ENCODE data around the gene CNPY2. TPM values are rescaled to one million over a fixed set of nuclear protein-coding genes. Genes with fewer than 3 reads are reported as not detected.
"Not testable (repeated sequence)": the region's sequence is repeated elsewhere in the genome, so short reads cannot be mapped to it uniquely, and the experiment has no call there.

The CNPY2 gene
- polyA plus RNA-seq, 6 donors from 2014 or later = 134 to 210 (median 152) TPM

- H3K4me3 Mint-ChIP-seq = no peak overlapping the region
- no peaks in the 10 kb centered on the region for H3K27me3 Mint-ChIP-seq
- ATAC-seq (ENCODE audit: low read depth in 2 of 2) (no peak), DNase-seq (no peak)
- H3K9me3 Mint-ChIP-seq = peaks cover 0 to 4% (median 0%) of the 10 kb centered on the region in 7 donors
- peak overlapping the region in 4 of 6 donors; percentile 23 to 81 (median 58) for H3K27ac Mint-ChIP-seq
- peaks cover 24 to 34% (median 27%) of the 10 kb centered on the region in 3 donors for H3K4me1 Mint-ChIP-seq
- H3K36me3 Mint-ChIP-seq = peaks cover 15 to 26% of the 10 kb centered on the region in 2 donors
Measured at GRCh38 chr12:56341616-56342015, 25.8 kb upstream of the CNPY2 start.

- no peak for DNase-seq
- peaks cover 28 to 49% (median 33%) of the 10 kb centered on the region in 3 donors for H3K4me1 Mint-ChIP-seq
Measured at GRCh38 chr12:56339158-56339422, 23.3 kb upstream of the CNPY2 start.

GRCh38 chr12:56338308-56339157 is 22.7 kb upstream of the CNPY2 start, which contains the start of gene IL23A:
Gene IL23A (plus strand): TSS chr12:56338884. CDS start chr12:56339045, 161 bp downstream.
- Mint-ChIP-seq H3K27me3 (no peaks in the 10 kb centered on the region), H3K27ac (peak within 1 kb of the TSS; percentile 97 to 100 (median 98)), H3K36me3 (peaks cover 7 to 14% of the 10 kb centered on the region in 2 donors), H3K9me3 (peaks cover 0 to 4% (median 0%) of the 10 kb centered on the region in 7 donors), H3K4me3 (peak within 1 kb of the TSS; percentile 82 to 95 (median 89)), H3K4me1 (peaks cover 34 to 54% (median 35%) of the 10 kb centered on the region in 3 donors)
- DNase-seq (peak; percentile 71), ATAC-seq (ENCODE audit: low read depth in 2 of 2) (peak; percentile 56 to 66)

More at GRCh38 chr12:56339158-56339422, 23.3 kb upstream of the CNPY2 start:
- H3K36me3 Mint-ChIP-seq = peaks cover 10 to 19% of the 10 kb centered on the region in 2 donors
- H3K9me3 Mint-ChIP-seq = peaks cover 0 to 4% (median 0%) of the 10 kb centered on the region in 7 donors
- H3K4me3 Mint-ChIP-seq = peak overlapping the region; percentile 82 to 95 (median 89)
- no peak for ATAC-seq (ENCODE audit: low read depth in 2 of 2)
- H3K27ac Mint-ChIP-seq = peak overlapping the region; percentile 97 to 100 (median 98)
- no peaks in the 10 kb centered on the region for H3K27me3 Mint-ChIP-seq

- Mint-ChIP-seq H3K27ac (peak overlapping the region in 5 of 6 donors; percentile 97 to 100 (median 98)), H3K36me3 (peaks cover 0 to 7% of the 10 kb centered on the region in 2 donors), H3K27me3 (no peaks in the 10 kb centered on the region), H3K4me1 (peaks cover 41 to 61% (median 42%) of the 10 kb centered on the region in 3 donors), H3K9me3 (peaks cover 0 to 4% (median 0%) of the 10 kb centered on the region in 7 donors), H3K4me3 (peak overlapping the region in 6 of 8 donors; percentile 47 to 89 (median 76))
- no peak for ATAC-seq (ENCODE audit: low read depth in 2 of 2)
- no peak for DNase-seq
Measured at GRCh38 chr12:56337753-56338251, 22.0 kb upstream of the CNPY2 start.

GRCh38 chr12:56336361-56337167 is 20.8 kb upstream of the CNPY2 start:
- Mint-ChIP-seq H3K36me3 (peaks cover 0 to 7% of the 10 kb centered on the region in 2 donors), H3K27me3 (no peaks in the 10 kb centered on the region), H3K9me3 (peaks cover 0 to 4% (median 0%) of the 10 kb centered on the region in 7 donors), H3K4me3 (peak overlapping the region in 6 of 8 donors; percentile 0 to 56 (median 38)), H3K27ac (peak overlapping the region; percentile 40 to 98 (median 82)), H3K4me1 (peaks cover 43 to 65% (median 47%) of the 10 kb centered on the region in 3 donors)
- no peak for ATAC-seq (ENCODE audit: low read depth in 2 of 2)
- DNase-seq = no peak

GRCh38 chr12:56335527-56335926 is 19.7 kb upstream of the CNPY2 start:
- DNase-seq; H3K9me3 Mint-ChIP-seq; ATAC-seq (ENCODE audit: low read depth in 2 of 2); H3K27me3 Mint-ChIP-seq; H3K36me3 Mint-ChIP-seq: not testable (repeated sequence)
- H3K4me1 Mint-ChIP-seq = peaks cover 47 to 65% (median 48%) of the 10 kb centered on the region in 3 donors
- H3K27ac Mint-ChIP-seq = peak overlapping the region in 4 of 6 donors; percentile 53 to 100 (median 76)
- peak overlapping the region in 5 of 8 donors; percentile 10 to 53 (median 21) for H3K4me3 Mint-ChIP-seq

GRCh38 chr12:56334490-56334793 is 18.7 kb upstream of the CNPY2 start:
- Mint-ChIP-seq H3K4me1 (peaks cover 42 to 60% (median 43%) of the 10 kb centered on the region in 3 donors), H3K36me3 (peaks cover 0 to 7% of the 10 kb centered on the region in 2 donors), H3K9me3 (peaks cover 0 to 4% (median 0%) of the 10 kb centered on the region in 7 donors), H3K27ac (peak overlapping the region; percentile 99 to 100 (median 100)), H3K4me3 (peak overlapping the region; percentile 80 to 99 (median 96)), H3K27me3 (no peaks in the 10 kb centered on the region)
- no peak for DNase-seq
- ATAC-seq (ENCODE audit: low read depth in 2 of 2) = no peak

- Mint-ChIP-seq H3K36me3 (peaks cover 0 to 2% of the 10 kb centered on the region in 2 donors), H3K27me3 (no peaks in the 10 kb centered on the region), H3K4me1 (peaks cover 37 to 54% (median 38%) of the 10 kb centered on the region in 3 donors), H3K27ac (peak within 1 kb of the TSS; percentile 99 to 100 (median 100)), H3K4me3 (peak within 1 kb of the TSS; percentile 80 to 99 (median 96)), H3K9me3 (peaks cover 0 to 4% (median 0%) of the 10 kb centered on the region in 7 donors)
- peak; percentile 93 for DNase-seq
- peak; percentile 87 to 89 for ATAC-seq (ENCODE audit: low read depth in 2 of 2)
Measured at GRCh38 chr12:56333679-56334489, 18.1 kb upstream of the CNPY2 start, which contains the start of gene PAN2. Gene PAN2 (minus strand): TSS chr12:56334000. CDS start chr12:56333094, 906 bp downstream.

- H3K36me3 Mint-ChIP-seq = no peaks in the 10 kb centered on the region
- H3K9me3 Mint-ChIP-seq = peaks cover 0 to 2% (median 0%) of the 10 kb centered on the region in 7 donors
- no peaks in the 10 kb centered on the region for H3K27me3 Mint-ChIP-seq
- peak; percentile 6 to 8 for ATAC-seq (ENCODE audit: low read depth in 2 of 2)
- peak overlapping the region; percentile 80 to 99 (median 96) for H3K4me3 Mint-ChIP-seq
- peaks cover 30 to 48% (median 31%) of the 10 kb centered on the region in 3 donors for H3K4me1 Mint-ChIP-seq
- peak overlapping the region; percentile 99 to 100 (median 100) for H3K27ac Mint-ChIP-seq
- DNase-seq = no peak
Measured at GRCh38 chr12:56333197-56333678, 17.4 kb upstream of the CNPY2 start.

GRCh38 chr12:56332512-56333196 is 16.9 kb upstream of the CNPY2 start:
- H3K36me3 Mint-ChIP-seq = peaks cover 0 to 5% of the 10 kb centered on the region in 2 donors

GRCh38 chr12:56330936-56331490 is 15.2 kb upstream of the CNPY2 start:
- Mint-ChIP-seq H3K27me3 (no peaks in the 10 kb centered on the region), H3K36me3 (peaks cover 12 to 16% of the 10 kb centered on the region in 2 donors), H3K9me3 (peaks cover 0 to 2% (median 0%) of the 10 kb centered on the region in 7 donors), H3K4me3 (peak overlapping the region in 3 of 8 donors; percentile 26 to 36 (median 28)), H3K27ac (peak overlapping the region in 3 of 6 donors; percentile 33 to 100 (median 49)), H3K4me1 (peaks cover 23 to 33% (median 31%) of the 10 kb centered on the region in 3 donors)
- DNase-seq (no peak), ATAC-seq (ENCODE audit: low read depth in 2 of 2) (no peak)

More at GRCh38 chr12:56332512-56333196, 16.9 kb upstream of the CNPY2 start:
- DNase-seq (no peak), ATAC-seq (ENCODE audit: low read depth in 2 of 2) (no peak)
- Mint-ChIP-seq H3K4me1 (peaks cover 27 to 42% (median 28%) of the 10 kb centered on the region in 3 donors), H3K27me3 (no peaks in the 10 kb centered on the region), H3K4me3 (peak overlapping the region; percentile 80 to 99 (median 96)), H3K27ac (peak overlapping the region; percentile 99 to 100 (median 100)), H3K9me3 (peaks cover 0 to 2% (median 0%) of the 10 kb centered on the region in 7 donors)
